H1 (cell line): Measurements from ENCODE around the gene MYF5. TPM values are rescaled to one million over a fixed set of nuclear protein-coding genes. Genes with fewer than 3 reads are reported as not detected.

Source experiments
- CTCF ChIA-PET: fragments of 300-600 bp; sonication (Branson Sonifier 250); formaldehyde crosslinking; loops from one replicate; lab custom pipeline; 2021; ENCODE audit not compliant: partially characterized antibody; lab: Charles Lee
- POLR2A ChIA-PET: fragments of 300-600 bp; sonication (Branson Sonifier 250); formaldehyde crosslinking; loops from one replicate; lab custom pipeline; 2021; ENCODE audit warnings: inconsistent platforms; ENCODE audit not compliant: partially characterized antibody; lab: Charles Lee
- DNase-seq, 2 experiments: peaks; one replicate each; pipeline versions ENCODE4 v3.0.0 to v3.0.0-alpha.2; 2010 to 2022; ENCODE audit warnings: low spot score in 2 of 2, low read depth in 1 of 2, mixed read lengths in 1 of 2
- FAIRE-seq: peaks from 2 replicates; lab custom pipeline; 2011; peaks lifted over from hg19 to GRCh38; lab: Jason Lieb, UNC
- H2AFZ ChIP-seq: 2 replicates; pipeline ENCODE4 v1.8.1; 2012; ENCODE audit warnings: low read length, inconsistent platforms
- H2AK5ac ChIP-seq: 2 replicates; pipeline ENCODE4 v1.6.1; 2013; ENCODE audit warnings: low read depth, low read length
- H2BK120ac ChIP-seq: replicated peaks from 2 replicates; pipeline ENCODE3; 2013; ENCODE audit warnings: low read depth, low read length, inconsistent platforms
- H2BK12ac ChIP-seq: 2 replicates; pipeline ENCODE4 v1.6.1; 2013; ENCODE audit warnings: low read depth, low read length
- H2BK15ac ChIP-seq: 2 replicates; pipeline ENCODE4 v1.6.1; 2013; ENCODE audit warnings: low read length
- H2BK20ac ChIP-seq: 2 replicates; pipeline ENCODE4 v1.6.1; 2013; ENCODE audit warnings: low read length
- H2BK5ac ChIP-seq: 2 replicates; pipeline ENCODE4 v1.6.1; 2013; ENCODE audit warnings: low read depth, low read length
- H3K14ac ChIP-seq: 2 replicates; pipeline ENCODE4 v1.6.1; 2013; ENCODE audit warnings: inconsistent platforms; ENCODE audit not compliant: insufficient read length
- H3K18ac ChIP-seq: 2 replicates; pipeline ENCODE4 v1.6.1; 2013; ENCODE audit warnings: low read length; ENCODE audit errors: extremely low read depth
- H3K23ac ChIP-seq: 2 replicates; pipeline ENCODE4 v1.6.1; 2013; ENCODE audit warnings: inconsistent platforms; ENCODE audit not compliant: insufficient read length
- H3K23me2 ChIP-seq: 2 replicates; pipeline ENCODE4 v1.6.1; 2013; ENCODE audit warnings: low read depth, low read length
- H3K27ac ChIP-seq: 2 replicates; pipeline ENCODE4 v1.6.1; 2011; ENCODE audit warnings: low read depth, low read length, inconsistent platforms
- H3K27me3 ChIP-seq, 4 experiments: replicated peaks in 1 of 4; 1 replicate in 1 of 4; 2 replicates in 3 of 4; pipeline versions ENCODE4 v1.6.1 to v1.8.1; 2011 to 2013; ENCODE audit warnings: low read length in 3 of 4, mild to moderate bottlenecking in 3 of 4, inconsistent platforms in 2 of 4, mixed read lengths in 2 of 4, moderate library complexity in 1 of 4; ENCODE audit not compliant: control insufficient read depth in 3 of 4, insufficient read depth in 3 of 4; ENCODE audit errors: extremely low read depth in 1 of 4
- H3K36me3 ChIP-seq, 4 experiments: 2 replicates each; pipeline versions ENCODE4 v1.6.1 to v1.8.1; 2011 to 2013; ENCODE audit warnings: mild to moderate bottlenecking in 4 of 4, low read length in 3 of 4, moderate library complexity in 2 of 4, control low read depth in 1 of 4, inconsistent platforms in 1 of 4; ENCODE audit not compliant: insufficient read depth in 4 of 4, control insufficient read depth in 2 of 4
- H3K4ac ChIP-seq: replicated peaks from 2 replicates; pipeline ENCODE3; 2013; ENCODE audit warnings: low read length, low read depth, mixed read lengths, inconsistent platforms; ENCODE audit not compliant: insufficient read length
- H3K4me1 ChIP-seq, 4 experiments: replicated peaks in 1 of 4; 1 replicate in 1 of 4; 2 replicates in 3 of 4; pipeline versions ENCODE4 v1.6.1 to v1.8.1; 2011 to 2013; ENCODE audit warnings: low read length in 3 of 4, inconsistent platforms in 2 of 4, mixed read lengths in 1 of 4; ENCODE audit not compliant: insufficient read depth in 4 of 4, control insufficient read depth in 3 of 4
- H3K4me2 ChIP-seq, 2 experiments: 2 replicates each; pipeline versions ENCODE4 v1.6.1 to v1.8.1; 2011 to 2013; ENCODE audit warnings: low read depth in 2 of 2, low read length in 2 of 2, control low read depth in 1 of 2, inconsistent platforms in 1 of 2, mild to moderate bottlenecking in 1 of 2; ENCODE audit not compliant: insufficient read depth in 1 of 2
- H3K4me3 ChIP-seq, 4 experiments: fragments of 200-600, 300-600 bp in 1 of 4; sonication (generic), shearing (Covaris generic), sonication (Bioruptor Twin) in 1 of 4; 2 replicates each; pipeline versions ENCODE4 v1.5.1 to v1.8.1; 2011 to 2016; ENCODE audit warnings: low read length in 4 of 4, low read depth in 3 of 4, control low read depth in 2 of 4, inconsistent platforms in 2 of 4, mild to moderate bottlenecking in 2 of 4, mixed read lengths in 1 of 4, moderate library complexity in 1 of 4; ENCODE audit not compliant: insufficient read depth in 2 of 4; ENCODE audit errors: extremely low read depth in 1 of 4
- H3K56ac ChIP-seq: replicated peaks from 2 replicates; pipeline ENCODE3; 2013; ENCODE audit warnings: low read depth, mild to moderate bottlenecking, mixed read lengths, low read length, inconsistent platforms; ENCODE audit not compliant: insufficient read length
- H3K79me1 ChIP-seq: 2 replicates; pipeline ENCODE4 v1.6.1; 2013; ENCODE audit warnings: low read depth, low read length, control low read depth
- H3K79me2 ChIP-seq, 2 experiments: 2 replicates each; pipeline versions ENCODE4 v1.6.1 to v1.8.1; 2012 to 2013; ENCODE audit warnings: low read length in 2 of 2, mild to moderate bottlenecking in 2 of 2, inconsistent platforms in 1 of 2; ENCODE audit not compliant: insufficient read depth in 2 of 2, control insufficient read depth in 1 of 2
- H3K9ac ChIP-seq, 4 experiments: replicated peaks in 1 of 4; 1 replicate in 1 of 4; 2 replicates in 3 of 4; pipeline versions ENCODE4 v1.6.1 to v1.8.1; 2011 to 2013; ENCODE audit warnings: low read depth in 3 of 4, low read length in 3 of 4, control low read depth in 2 of 4, mild to moderate bottlenecking in 2 of 4, moderate library complexity in 2 of 4, inconsistent platforms in 1 of 4; ENCODE audit errors: extremely low read depth in 1 of 4
- H3K9me3 ChIP-seq, 2 experiments: 2 replicates each; pipeline versions ENCODE4 v1.6.1 to v1.8.1; 2012 to 2013; ENCODE audit warnings: mild to moderate bottlenecking in 2 of 2, moderate library complexity in 2 of 2, control low read depth in 1 of 2, inconsistent platforms in 1 of 2, low read depth in 1 of 2, low read length in 1 of 2, mixed read lengths in 1 of 2; ENCODE audit not compliant: insufficient read depth in 2 of 2
- H4K20me1 ChIP-seq, 2 experiments: replicated peaks in 1 of 2; 2 replicates each; pipeline versions ENCODE3 to v1.8.1; 2011 to 2013; ENCODE audit warnings: inconsistent platforms in 2 of 2, low read length in 2 of 2, mild to moderate bottlenecking in 1 of 2; ENCODE audit not compliant: insufficient read depth in 2 of 2, control insufficient read depth in 1 of 2
- H4K5ac ChIP-seq: 2 replicates; pipeline ENCODE4 v1.6.1; 2013; ENCODE audit warnings: low read length, low read depth, mixed read lengths, inconsistent platforms; ENCODE audit not compliant: insufficient read length
- H4K8ac ChIP-seq: 2 replicates; pipeline ENCODE4 v1.8.0; 2013; ENCODE audit warnings: mild to moderate bottlenecking, moderate library complexity, low read length, inconsistent platforms; ENCODE audit not compliant: insufficient read depth; ENCODE audit errors: extremely low read depth
- H4K91ac ChIP-seq: replicated peaks from 2 replicates; pipeline ENCODE3; 2013; ENCODE audit warnings: low read length, mixed read lengths, inconsistent platforms; ENCODE audit not compliant: insufficient read length
- ASH2L ChIP-seq: fragments of 200-600, 300-600 bp; sonication (generic); IDR thresholded peaks from one replicate; pipeline ENCODE4 v1.7.1; 2017; ENCODE audit warnings: low read length
- BACH1 ChIP-seq: IDR thresholded peaks from 2 replicates; pipeline ENCODE4 v1.6.1; 2012; ENCODE audit warnings: low read length, improper control_type of control experiment
- CEBPB ChIP-seq: IDR thresholded peaks from 2 replicates; pipeline ENCODE4 v1.6.1; 2012; ENCODE audit warnings: low read depth, low read length
- E2F6 ChIP-seq: IDR thresholded peaks from 2 replicates; pipeline ENCODE4 v1.6.1; 2012; ENCODE audit warnings: inconsistent platforms
- GTF2F1 ChIP-seq: IDR thresholded peaks from 2 replicates; pipeline ENCODE4 v1.6.1; 2012; ENCODE audit warnings: low read depth, low read length, improper control_type of control experiment, borderline replicate concordance
- JUND ChIP-seq: IDR thresholded peaks from 2 replicates; pipeline ENCODE4 v1.6.1; 2011; ENCODE audit warnings: mild to moderate bottlenecking, improper control_type of control experiment, low read length
- RNF2 ChIP-seq: fragments of 200-900, 300-1000 bp; sonication (generic); IDR thresholded peaks from 2 replicates; pipeline ENCODE4 v1.7.1; 2016; ENCODE audit warnings: borderline replicate concordance, low read depth, mild to moderate bottlenecking, antibody characterized with exemption, low read length; ENCODE audit not compliant: poor library complexity, severe bottlenecking; ENCODE audit errors: missing control alignments
- SP1 ChIP-seq: IDR thresholded peaks from 2 replicates; pipeline ENCODE4 v1.6.1; 2011; ENCODE audit warnings: low read depth, low read length
- SUZ12 ChIP-seq: fragments of 200-600 bp; sonication (generic); IDR thresholded peaks from 2 replicates; pipeline ENCODE4 v1.6.1; 2012; ENCODE audit warnings: mild to moderate bottlenecking, inconsistent platforms, low read length, moderate library complexity, mixed read lengths
- TBP ChIP-seq: IDR thresholded peaks from 2 replicates; pipeline ENCODE4 v1.6.1; 2011; ENCODE audit warnings: low read depth, low read length, improper control_type of control experiment
- TCF12 ChIP-seq: IDR thresholded peaks from 2 replicates; pipeline ENCODE4 v1.6.1; 2011; ENCODE audit warnings: low read depth, mild to moderate bottlenecking, low read length
- WGBS, 2 experiments: shearing (Covaris generic) in 1 of 2; methylation state at CpG; one replicate each; pipeline versions ENCODE4 v1.1.6 to v1.1.7; 2013 to 2015; ENCODE audit warnings: low lambda C conversion rate in 2 of 2, mixed read lengths in 2 of 2, inconsistent platforms in 1 of 2, low coverage in 1 of 2, missing lambda C conversion rate in 1 of 2; ENCODE audit not compliant: insufficient replicate concordance in 2 of 2, insufficient coverage in 1 of 2, insufficient read length in 1 of 2; ENCODE audit errors: extremely low coverage in 1 of 2, missing lambda C conversion rate in 1 of 2; 5-methylcytosine and 5-hydroxymethylcytosine counted together
- polyA plus RNA-seq, 7 experiments: library from polyadenylated mRNA; depleted of rRNA in 3 of 7; stranded (reverse) in 5 of 7; unstranded in 2 of 7; fragments of >200 nt in 5 of 7; fragments of 200-250 nt in 2 of 7; gene quantifications; 1 replicate in 5 of 7; 2 replicates in 1 of 7; 4 replicates in 1 of 7; pipeline versions ENCODE4 v1.2.1 to v1.2.3, GENCODE V29; 2011 to 2013; ENCODE audit warnings: missing spikeins in 2 of 7, mixed read lengths in 2 of 7
- total RNA-seq: library from RNA; stranded (reverse); fragmentation: NEBNext Ultra II Directional; extraction: Animal tissue kit (Norgen Biotek cat#: 25700); gene quantifications from 2 replicates; pipeline ENCODE4 v1.2.1, GENCODE V29; 2021

The MYF5 gene
- total and polyA plus RNA-seq, 2 of the 8 experiments (the other 6 are each of a cell fraction or from before 2014, with no cell fraction given), result 0.09 TPM; not detected in 1

GRCh38 chr12:80708259-80708974, 8.3 kb upstream of the MYF5 start:
- no peak overlapping the region for H2AFZ ChIP-seq
- peak overlapping the region; percentile 96 to 97 for H3K4me2 ChIP-seq
- CTCF ChIA-PET, result interaction anchor here (0.7 to 1.0 kb wide), 2 partner anchors 67 to 77 kb away, joined by 3 read pairs; no protein-coding TSS in a partner anchor
- TF ChIP-seq CEBPB (no peak), SP1 (0 out of 2 replicates have a peak, but pooled peaks have one; percentile 19), TCF12 (peak; percentile 95), BACH1 (0 out of 2 replicates have a peak, but pooled peaks have one; percentile 8), JUND (no peak), TBP (no peak), ASH2L (peak; percentile 61), GTF2F1 (no peak), RNF2 (peak; percentile 63), E2F6 (peak; percentile 77; the same call in 1 of the 2 replicates), SUZ12 (peak; percentile 55; the same call in 1 of the 2 replicates)

More at GRCh38 chr12:80708259-80708974, 8.3 kb upstream of the MYF5 start:
- no peak overlapping the region for H4K91ac ChIP-seq
- peaks cover 0 to 2% of the 10 kb centered on the region in 2 experiments for H4K20me1 ChIP-seq
- no peak overlapping the region for H2BK120ac ChIP-seq
- H3K4ac ChIP-seq, result no peak overlapping the region
- POLR2A ChIA-PET, result interaction anchor here (1.2 kb wide), 1 partner anchor 25 kb away, joined by 5 read pairs; no protein-coding TSS in a partner anchor
- H3K27ac ChIP-seq, result no peak overlapping the region
- H3K14ac ChIP-seq, result no peak overlapping the region
- no peaks in the 10 kb centered on the region for H3K36me3 ChIP-seq
- no peak overlapping the region for H3K23ac ChIP-seq
- no peaks in the 10 kb centered on the region for H3K9me3 ChIP-seq
- H3K27me3 ChIP-seq, result peaks cover 32 to 63% (median 57%) of the 10 kb centered on the region in 4 experiments
- DNase-seq (peak in 1 of 2 experiments; percentile 72), FAIRE-seq (no peak)
- no peaks in the 10 kb centered on the region for H3K79me1 ChIP-seq
- no peak overlapping the region for H4K5ac ChIP-seq
- no peak overlapping the region; a peak in 1 of 7 replicates for H3K9ac ChIP-seq
- peak overlapping the region; percentile 42 to 54 (median 49) for H3K4me3 ChIP-seq
- H3K23me2 ChIP-seq, result peaks cover 11% of the 10 kb centered on the region
- 5% methylated on average over 42 of the region's 50 CpGs; no CpG with 5 or more reads in 1 of the 2 experiments for WGBS, 2 experiments
- peak overlapping the region; percentile 41; the same call in 1 of the 2 replicates for H2BK20ac ChIP-seq
- no peak overlapping the region for H2BK5ac ChIP-seq
- peaks cover 7 to 23% (median 15%) of the 10 kb centered on the region in 4 experiments for H3K4me1 ChIP-seq
- no peak overlapping the region; the same call in 1 of the 2 replicates for H2BK12ac ChIP-seq
- H2AK5ac ChIP-seq, result no peak overlapping the region
- 0 out of 2 replicates have a peak overlapping the region, but pooled peaks have one; percentile 28 for H3K18ac ChIP-seq
- no peaks in the 10 kb centered on the region for H3K79me2 ChIP-seq
- no peak overlapping the region for H3K56ac ChIP-seq
- no peak overlapping the region for H2BK15ac ChIP-seq
- H4K8ac ChIP-seq, result peak overlapping the region; percentile 41
